ENCODE data around the gene FAM171A1. TPM values are rescaled to one million over a fixed set of nuclear protein-coding genes. Genes with fewer than 3 reads are reported as not detected.
"Not testable (repeated sequence)": the region's sequence is repeated elsewhere in the genome, so short reads cannot be mapped to it uniquely, and the experiment has no call there.

The FAM171A1 gene
- total RNA-seq, 1 experiment from 2014 or later = 26.3 TPM

- TF ChIP-seq, protein P1, sequence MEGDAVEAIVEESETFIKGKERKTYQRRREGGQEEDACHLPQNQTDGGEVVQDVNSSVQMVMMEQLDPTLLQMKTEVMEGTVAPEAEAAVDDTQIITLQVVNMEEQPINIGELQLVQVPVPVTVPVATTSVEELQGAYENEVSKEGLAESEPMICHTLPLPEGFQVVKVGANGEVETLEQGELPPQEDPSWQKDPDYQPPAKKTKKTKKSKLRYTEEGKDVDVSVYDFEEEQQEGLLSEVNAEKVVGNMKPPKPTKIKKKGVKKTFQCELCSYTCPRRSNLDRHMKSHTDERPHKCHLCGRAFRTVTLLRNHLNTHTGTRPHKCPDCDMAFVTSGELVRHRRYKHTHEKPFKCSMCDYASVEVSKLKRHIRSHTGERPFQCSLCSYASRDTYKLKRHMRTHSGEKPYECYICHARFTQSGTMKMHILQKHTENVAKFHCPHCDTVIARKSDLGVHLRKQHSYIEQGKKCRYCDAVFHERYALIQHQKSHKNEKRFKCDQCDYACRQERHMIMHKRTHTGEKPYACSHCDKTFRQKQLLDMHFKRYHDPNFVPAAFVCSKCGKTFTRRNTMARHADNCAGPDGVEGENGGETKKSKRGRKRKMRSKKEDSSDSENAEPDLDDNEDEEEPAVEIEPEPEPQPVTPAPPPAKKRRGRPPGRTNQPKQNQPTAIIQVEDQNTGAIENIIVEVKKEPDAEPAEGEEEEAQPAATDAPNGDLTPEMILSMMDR (IDR thresholded peaks at IDR 0.05; ENCODE audit: insufficient read depth in 1 of 2, low read depth in 1 of 2, low read length in 1 of 2, severe bottlenecking in 1 of 2, unreplicated experiment in 1 of 2) = no peak
- no TSS peak for BruUV-seq (replicated peaks)
- DNase-seq = no peak
- H3K27ac Mint-ChIP-seq (ENCODE audit: unreplicated experiment) = no peak overlapping the region
- no peaks in the 10 kb centered on the region for H3K9me3 Mint-ChIP-seq (ENCODE audit: unreplicated experiment)
- H3K4me3 Mint-ChIP-seq (ENCODE audit: unreplicated experiment) = no peak overlapping the region
- no peaks in the 10 kb centered on the region for H3K36me3 ChIP-seq (ENCODE audit: control insufficient read depth, insufficient read depth, low read length)
- no peak overlapping the region for H3K4me3 ChIP-seq (ENCODE audit: low read depth, low read length)
- peaks cover 13% of the 10 kb centered on the region for H3K4me1 Mint-ChIP-seq (ENCODE audit: low read depth, unreplicated experiment)
- no peaks in the 10 kb centered on the region for H3K9me3 ChIP-seq
- H3K36me3 Mint-ChIP-seq (ENCODE audit: insufficient read depth, unreplicated experiment) = peaks cover 6% of the 10 kb centered on the region
- intact Hi-C loops (cut with micrococcal nuclease; ENCODE audit: unreplicated experiment) = no loop called here
- ChIA-PET CTCF (no interaction called here), POLR2A (no interaction called here)
- peaks cover 21% of the 10 kb centered on the region for H3K4me1 ChIP-seq
- no peaks in the 10 kb centered on the region for H3K27me3 ChIP-seq (replicated peaks; ENCODE audit: control insufficient read depth, insufficient read depth, low read length)
- H3K27me3 Mint-ChIP-seq (ENCODE audit: insufficient read depth, unreplicated experiment) = no peaks in the 10 kb centered on the region
These were observed 35.6 kb downstream of the FAM171A1 start for GRCh38 chr10:15335508-15335907.

DNA sequence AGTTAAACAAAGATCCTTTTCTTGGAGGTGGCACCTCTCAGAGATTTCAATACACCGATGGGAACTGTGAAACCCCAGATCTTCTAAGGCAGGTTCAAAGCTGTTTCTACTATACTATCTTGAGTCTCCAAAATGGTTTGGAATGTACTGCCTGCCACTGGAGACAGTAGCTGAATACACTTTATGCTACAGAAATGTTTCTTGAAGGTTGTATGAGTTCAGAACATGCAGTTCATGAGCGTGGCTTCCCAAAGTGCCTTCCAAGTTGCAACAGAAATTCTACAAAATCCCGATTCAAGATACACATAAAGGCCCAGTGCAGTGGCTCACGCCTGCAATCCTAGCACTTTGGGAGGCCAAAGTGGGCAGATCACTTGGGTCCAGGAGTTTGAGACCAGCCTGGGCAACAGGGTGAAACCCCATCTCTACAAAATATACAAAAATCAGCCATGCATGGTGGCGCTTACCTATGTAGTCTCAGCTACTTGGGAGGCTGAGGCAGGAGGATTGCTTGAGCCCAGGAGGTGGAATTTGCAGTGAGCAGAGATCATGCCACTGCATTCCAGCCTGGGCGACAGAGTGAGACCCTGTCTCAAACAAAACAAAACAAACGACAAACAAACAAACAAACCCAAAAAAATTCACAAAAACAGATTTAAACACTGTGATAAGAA, 36.3 kb downstream of the FAM171A1 start:
- Histone ChIP-seq H3K9me3 (no peaks in the 10 kb centered on the region), H3K4me1 (peaks cover 21% of the 10 kb centered on the region), H3K4me3 (ENCODE audit: low read depth, low read length) (no peak overlapping the region), H3K27me3 (replicated peaks; ENCODE audit: control insufficient read depth, insufficient read depth, low read length) (no peaks in the 10 kb centered on the region), H3K36me3 (ENCODE audit: control insufficient read depth, insufficient read depth, low read length) (no peaks in the 10 kb centered on the region)
- Mint-ChIP-seq H3K4me3 (ENCODE audit: unreplicated experiment) (no peak overlapping the region), H3K9me3 (ENCODE audit: unreplicated experiment) (no peaks in the 10 kb centered on the region), H3K27me3 (ENCODE audit: insufficient read depth, unreplicated experiment) (no peaks in the 10 kb centered on the region), H3K4me1 (ENCODE audit: low read depth, unreplicated experiment) (peaks cover 13% of the 10 kb centered on the region), H3K27ac (ENCODE audit: unreplicated experiment) (no peak overlapping the region), H3K36me3 (ENCODE audit: insufficient read depth, unreplicated experiment) (peaks cover 6% of the 10 kb centered on the region)
- ChIA-PET CTCF (no interaction called here), POLR2A (no interaction called here)
- TF ChIP-seq, protein P1 (IDR thresholded peaks at IDR 0.05; ENCODE audit: insufficient read depth in 1 of 2, low read depth in 1 of 2, low read length in 1 of 2, severe bottlenecking in 1 of 2, unreplicated experiment in 1 of 2) = no peak
- no peak for DNase-seq
- no TSS peak for BruUV-seq (replicated peaks)
- intact Hi-C loops (cut with micrococcal nuclease; ENCODE audit: unreplicated experiment) = no loop called here

GRCh38 chr10:15333909-15334649, 37.0 kb downstream of the FAM171A1 start:
- Histone ChIP-seq H3K36me3 (ENCODE audit: control insufficient read depth, insufficient read depth, low read length) (no peaks in the 10 kb centered on the region), H3K9me3 (no peaks in the 10 kb centered on the region), H3K27me3 (replicated peaks; ENCODE audit: control insufficient read depth, insufficient read depth, low read length) (no peaks in the 10 kb centered on the region), H3K4me1 (peaks cover 21% of the 10 kb centered on the region), H3K4me3 (ENCODE audit: low read depth, low read length) (no peak overlapping the region)
- ChIA-PET CTCF (no interaction called here), POLR2A (interaction anchor here (0.5 kb wide), 1 partner anchor 37 kb away, joined by 3 read pairs; no protein-coding TSS in a partner anchor)
- H3K27me3 Mint-ChIP-seq (ENCODE audit: insufficient read depth, unreplicated experiment) = no peaks in the 10 kb centered on the region
- DNase-seq = no peak
- peaks cover 6% of the 10 kb centered on the region for H3K36me3 Mint-ChIP-seq (ENCODE audit: insufficient read depth, unreplicated experiment)
- peaks cover 13% of the 10 kb centered on the region for H3K4me1 Mint-ChIP-seq (ENCODE audit: low read depth, unreplicated experiment)
- intact Hi-C loops (cut with micrococcal nuclease; ENCODE audit: unreplicated experiment) = no loop called here
- peak overlapping the region; percentile 62 for H3K27ac Mint-ChIP-seq (ENCODE audit: unreplicated experiment)
- H3K9me3 Mint-ChIP-seq (ENCODE audit: unreplicated experiment) = no peaks in the 10 kb centered on the region
- TF ChIP-seq, protein P1 (IDR thresholded peaks at IDR 0.05; ENCODE audit: insufficient read depth in 1 of 2, low read depth in 1 of 2, low read length in 1 of 2, severe bottlenecking in 1 of 2, unreplicated experiment in 1 of 2) = no peak
- no peak overlapping the region for H3K4me3 Mint-ChIP-seq (ENCODE audit: unreplicated experiment)
- no TSS peak for BruUV-seq (replicated peaks)

- intact Hi-C loops (cut with micrococcal nuclease; ENCODE audit: unreplicated experiment); H3K9me3 ChIP-seq; H3K4me3 ChIP-seq (ENCODE audit: low read depth, low read length); H3K27me3 ChIP-seq (replicated peaks; ENCODE audit: control insufficient read depth, insufficient read depth, low read length); H3K4me3 Mint-ChIP-seq (ENCODE audit: unreplicated experiment); CTCF ChIA-PET; H3K27ac Mint-ChIP-seq (ENCODE audit: unreplicated experiment); H3K27me3 Mint-ChIP-seq (ENCODE audit: insufficient read depth, unreplicated experiment); BruUV-seq (replicated peaks); POLR2A ChIA-PET; DNase-seq; H3K9me3 Mint-ChIP-seq (ENCODE audit: unreplicated experiment); H3K36me3 Mint-ChIP-seq (ENCODE audit: insufficient read depth, unreplicated experiment); H3K36me3 ChIP-seq (ENCODE audit: control insufficient read depth, insufficient read depth, low read length): not testable (repeated sequence)
- H3K4me1 Mint-ChIP-seq (ENCODE audit: low read depth, unreplicated experiment) = peaks cover 13% of the 10 kb centered on the region
- peaks cover 21% of the 10 kb centered on the region for H3K4me1 ChIP-seq
These were observed 37.9 kb downstream of the FAM171A1 start for GRCh38 chr10:15333181-15333580.
